ENCODE results near the gene CCDC116.

GRCh38 chr22:21661991-21662390, 29.4 kb downstream of the CCDC116 start:
- no peak for TF ChIP-seq EZH2phosphoT487 (IDR thresholded peaks at IDR 0.05; ENCODE audit: unreplicated experiment)
- TF ChIP-seq CTCF (conservative IDR thresholded peaks at IDR 0.05; ENCODE audit: low read depth in 2 of 2) = no peak
- no peak for TF ChIP-seq EZH2 (IDR thresholded peaks at IDR 0.05; ENCODE audit: low read depth, unreplicated experiment)
- no peak for TF ChIP-seq JUNB (IDR thresholded peaks at IDR 0.05; ENCODE audit: unreplicated experiment)
- TF ChIP-seq POLR2AphosphoS5 (IDR thresholded peaks at IDR 0.05; ENCODE audit: low read depth) = no peak
- TF ChIP-seq CREB1 (CRISPR knock-in tag; IDR thresholded peaks at IDR 0.05; ENCODE audit: low read depth) = no peak
- TF ChIP-seq, protein P1, sequence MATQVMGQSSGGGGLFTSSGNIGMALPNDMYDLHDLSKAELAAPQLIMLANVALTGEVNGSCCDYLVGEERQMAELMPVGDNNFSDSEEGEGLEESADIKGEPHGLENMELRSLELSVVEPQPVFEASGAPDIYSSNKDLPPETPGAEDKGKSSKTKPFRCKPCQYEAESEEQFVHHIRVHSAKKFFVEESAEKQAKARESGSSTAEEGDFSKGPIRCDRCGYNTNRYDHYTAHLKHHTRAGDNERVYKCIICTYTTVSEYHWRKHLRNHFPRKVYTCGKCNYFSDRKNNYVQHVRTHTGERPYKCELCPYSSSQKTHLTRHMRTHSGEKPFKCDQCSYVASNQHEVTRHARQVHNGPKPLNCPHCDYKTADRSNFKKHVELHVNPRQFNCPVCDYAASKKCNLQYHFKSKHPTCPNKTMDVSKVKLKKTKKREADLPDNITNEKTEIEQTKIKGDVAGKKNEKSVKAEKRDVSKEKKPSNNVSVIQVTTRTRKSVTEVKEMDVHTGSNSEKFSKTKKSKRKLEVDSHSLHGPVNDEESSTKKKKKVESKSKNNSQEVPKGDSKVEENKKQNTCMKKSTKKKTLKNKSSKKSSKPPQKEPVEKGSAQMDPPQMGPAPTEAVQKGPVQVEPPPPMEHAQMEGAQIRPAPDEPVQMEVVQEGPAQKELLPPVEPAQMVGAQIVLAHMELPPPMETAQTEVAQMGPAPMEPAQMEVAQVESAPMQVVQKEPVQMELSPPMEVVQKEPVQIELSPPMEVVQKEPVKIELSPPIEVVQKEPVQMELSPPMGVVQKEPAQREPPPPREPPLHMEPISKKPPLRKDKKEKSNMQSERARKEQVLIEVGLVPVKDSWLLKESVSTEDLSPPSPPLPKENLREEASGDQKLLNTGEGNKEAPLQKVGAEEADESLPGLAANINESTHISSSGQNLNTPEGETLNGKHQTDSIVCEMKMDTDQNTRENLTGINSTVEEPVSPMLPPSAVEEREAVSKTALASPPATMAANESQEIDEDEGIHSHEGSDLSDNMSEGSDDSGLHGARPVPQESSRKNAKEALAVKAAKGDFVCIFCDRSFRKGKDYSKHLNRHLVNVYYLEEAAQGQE (IDR thresholded peaks at IDR 0.05; ENCODE audit: unreplicated experiment) = no peak
- TF ChIP-seq STAT1 (IDR thresholded peaks at IDR 0.05; ENCODE audit: unreplicated experiment) = no peak
- TF ChIP-seq, protein P2, sequence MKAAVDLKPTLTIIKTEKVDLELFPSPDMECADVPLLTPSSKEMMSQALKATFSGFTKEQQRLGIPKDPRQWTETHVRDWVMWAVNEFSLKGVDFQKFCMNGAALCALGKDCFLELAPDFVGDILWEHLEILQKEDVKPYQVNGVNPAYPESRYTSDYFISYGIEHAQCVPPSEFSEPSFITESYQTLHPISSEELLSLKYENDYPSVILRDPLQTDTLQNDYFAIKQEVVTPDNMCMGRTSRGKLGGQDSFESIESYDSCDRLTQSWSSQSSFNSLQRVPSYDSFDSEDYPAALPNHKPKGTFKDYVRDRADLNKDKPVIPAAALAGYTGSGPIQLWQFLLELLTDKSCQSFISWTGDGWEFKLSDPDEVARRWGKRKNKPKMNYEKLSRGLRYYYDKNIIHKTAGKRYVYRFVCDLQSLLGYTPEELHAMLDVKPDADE (IDR thresholded peaks at IDR 0.05) = no peak
- no peak for TF ChIP-seq ZNF114 (CRISPR knock-in tag; IDR thresholded peaks at IDR 0.05)
- no peak for TF ChIP-seq ZNF462 (CRISPR knock-in tag; IDR thresholded peaks at IDR 0.05)
- no peak for TF ChIP-seq NANOG (IDR thresholded peaks at IDR 0.05; ENCODE audit: borderline replicate concordance)
- no peak for TF ChIP-seq ZNF331 (CRISPR knock-in tag; IDR thresholded peaks at IDR 0.05; ENCODE audit: low read depth)

Measured in GM23338 (cell line).